Sigmoid colon (tissue), 7 donors: ENCODE measurements around the gene ZNF541. TPM values are rescaled to one million over a fixed set of nuclear protein-coding genes. Genes with fewer than 3 reads are reported as not detected.

ENCODE experiments used
- DNase-seq: peaks from one replicate; pipeline ENCODE4 v3.0.0-alpha.2; 2019
- H3K27ac ChIP-seq, 4 donors: fragments of 200-600 bp; sonication (generic); one replicate each; pipeline ENCODE4 v1.5.1; 2016 to 2019; ENCODE audit warnings: mild to moderate bottlenecking in 1 of 4
- H3K27me3 ChIP-seq, 3 donors: fragments of 200-600 bp; sonication (generic); one replicate each; pipeline ENCODE4 v1.5.1; 2019; ENCODE audit warnings: mild to moderate bottlenecking in 1 of 3
- H3K36me3 ChIP-seq, 4 donors: fragments of 200-600 bp; sonication (generic); one replicate each; pipeline ENCODE4 v1.5.1; 2016 to 2019
- H3K4me1 ChIP-seq, 4 donors: fragments of 200-600 bp; sonication (generic); one replicate each; pipeline ENCODE4 v1.5.1; 2017 to 2019
- H3K4me3 ChIP-seq, 4 donors: fragments of 200-600 bp; sonication (generic); one replicate each; pipeline ENCODE4 v1.5.1; 2017 to 2019; ENCODE audit warnings: mild to moderate bottlenecking in 2 of 4, moderate library complexity in 1 of 4
- H3K9me3 ChIP-seq, 4 donors: fragments of 200-600 bp in 3 of 4; sonication (generic) in 3 of 4; one replicate each; pipeline versions ENCODE4 v1.5.1 to v1.6.1; 2013 to 2019
- CTCF ChIP-seq, 4 experiments: fragments of 450-650 bp in 3 of 4; fragments of 200-600 bp in 1 of 4; IDR thresholded peaks; one replicate each; pipeline ENCODE4 v1.5.1; 2016 to 2019; ENCODE audit warnings: antibody characterized with exemption in 4 of 4, mild to moderate bottlenecking in 3 of 4, moderate library complexity in 2 of 4
- EP300 ChIP-seq, 4 donors: sonication (generic); formaldehyde crosslinking; IDR thresholded peaks; one replicate each; pipeline ENCODE4 v1.6.1; 2017; ENCODE audit warnings: antibody characterized with exemption in 4 of 4
- POLR2A ChIP-seq, 2 donors: fragments of 450-650 bp; IDR thresholded peaks; one replicate each; pipeline ENCODE4 v1.6.1; 2016; ENCODE audit warnings: antibody characterized with exemption in 2 of 2, mild to moderate bottlenecking in 2 of 2, moderate library complexity in 2 of 2
- POLR2AphosphoS5 ChIP-seq, 4 donors: sonication (generic); formaldehyde crosslinking; IDR thresholded peaks; one replicate each; pipeline ENCODE4 v1.6.1; 2017; ENCODE audit warnings: antibody characterized with exemption in 4 of 4
- WGBS, 2 donors: extraction: QIAGEN DNeasy Blood & Tissue Kit; methylation state at CpG; one replicate each; pipeline ENCODE4 v1.1.7; 2013; 5-methylcytosine and 5-hydroxymethylcytosine counted together
- intact Hi-C: fragments of 100-400 bp; cut with DNase I; formaldehyde crosslinking; loops from one replicate; pipeline ENCODE4 v1.15.1; 2023
- polyA plus RNA-seq, 3 donors: library from polyadenylated mRNA; stranded (reverse); fragments of 200-250 nt; gene quantifications; one replicate each; pipeline ENCODE4 v1.2.3, GENCODE V29; 2013
- total RNA-seq, 4 donors: library from RNA; depleted of rRNA; stranded (reverse); fragments of >200 nt; gene quantifications; one replicate each; pipeline ENCODE4 v1.1.0, GENCODE V29; 2016
- donor health status: healthy with polysubstance abuse.
- donor health status: Bipolar disorder and iron deficiency.
- donor health status: healthy.

The ZNF541 gene
- total and polyA plus RNA-seq, 7 donors = 0.22 to 1.7 (median 1.3) TPM; not detected in 3

DNA sequence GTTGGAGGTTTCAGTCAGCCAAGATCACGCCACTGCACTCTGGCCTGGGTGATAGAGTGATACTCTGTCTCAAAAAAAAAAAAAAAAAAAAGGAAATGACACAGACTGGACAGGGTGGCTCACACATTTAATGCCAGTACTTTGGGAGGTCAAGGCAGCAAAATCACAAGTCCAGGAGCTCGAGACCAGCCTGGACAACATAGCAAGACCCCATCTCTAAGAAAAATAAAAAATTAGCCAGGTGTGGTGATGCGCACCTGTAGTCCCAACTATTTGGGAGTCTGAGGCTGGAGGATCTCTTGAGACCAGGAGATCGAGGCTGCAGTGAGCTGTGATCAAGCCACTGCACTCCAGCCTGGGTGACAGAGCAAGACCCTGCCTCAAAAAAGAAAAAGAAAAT is 35.5 kb downstream of the ZNF541 start:
- no peak for DNase-seq
- Histone ChIP-seq H3K27me3 (no peaks in the 10 kb centered on the region), H3K27ac (no peak overlapping the region), H3K36me3 (no peaks in the 10 kb centered on the region), H3K4me3 (no peak overlapping the region), H3K9me3 (no peaks in the 10 kb centered on the region), H3K4me1 (peaks cover 0 to 32% (median 27%) of the 10 kb centered on the region in 4 donors)
- intact Hi-C loops = no loop called here
- 88 to 94% methylated on average over 4 of the region's 4 CpGs for WGBS, 2 donors
- TF ChIP-seq POLR2AphosphoS5 (IDR thresholded peaks at IDR 0.05) (no peak), EP300 (IDR thresholded peaks at IDR 0.05) (no peak), POLR2A (IDR thresholded peaks at IDR 0.05) (no peak)

GRCh38 chr19:47534628-47535027 is 38.3 kb downstream of the ZNF541 start:
- H3K9me3 ChIP-seq = no peaks in the 10 kb centered on the region
- no peaks in the 10 kb centered on the region for H3K36me3 ChIP-seq
- H3K27ac ChIP-seq = no peak overlapping the region
- intact Hi-C loops = no loop called here
- no peak for DNase-seq
- no peak for TF ChIP-seq POLR2A (IDR thresholded peaks at IDR 0.05)
- no peak for TF ChIP-seq POLR2AphosphoS5 (IDR thresholded peaks at IDR 0.05)
- TF ChIP-seq EP300 (IDR thresholded peaks at IDR 0.05) = no peak
- TF ChIP-seq CTCF (IDR thresholded peaks at IDR 0.05) = no peak
- peaks cover 0 to 4% (median 0%) of the 10 kb centered on the region in 4 donors for H3K4me1 ChIP-seq
- WGBS, 2 donors = 57 to 70% methylated on average over 1 of the region's 1 CpG
- no peaks in the 10 kb centered on the region for H3K27me3 ChIP-seq
- H3K4me3 ChIP-seq = no peak overlapping the region

GRCh38 chr19:47531640-47532387 is 41.1 kb downstream of the ZNF541 start:
- no peaks in the 10 kb centered on the region for H3K4me1 ChIP-seq
- no peak overlapping the region for H3K27ac ChIP-seq
- intact Hi-C loops = no loop called here
- H3K36me3 ChIP-seq = no peaks in the 10 kb centered on the region
- H3K4me3 ChIP-seq = no peak overlapping the region
- TF ChIP-seq POLR2AphosphoS5 (IDR thresholded peaks at IDR 0.05) = no peak
- TF ChIP-seq CTCF (IDR thresholded peaks at IDR 0.05) = no peak
- TF ChIP-seq EP300 (IDR thresholded peaks at IDR 0.05) = no peak
- no peak for TF ChIP-seq POLR2A (IDR thresholded peaks at IDR 0.05)
- WGBS, 2 donors = 55 to 60% methylated on average over 14 of the region's 14 CpGs
- no peaks in the 10 kb centered on the region for H3K9me3 ChIP-seq
- no peak for DNase-seq
- H3K27me3 ChIP-seq = no peaks in the 10 kb centered on the region

GRCh38 chr19:47529018-47529742 is 43.8 kb downstream of the ZNF541 start:
- Histone ChIP-seq H3K9me3 (no peaks in the 10 kb centered on the region), H3K27ac (no peak overlapping the region), H3K36me3 (no peaks in the 10 kb centered on the region), H3K4me3 (no peak overlapping the region), H3K27me3 (no peaks in the 10 kb centered on the region), H3K4me1 (no peaks in the 10 kb centered on the region)
- WGBS, 2 donors = 84 to 87% methylated on average over 16 of the region's 16 CpGs
- intact Hi-C loops = no loop called here
- TF ChIP-seq POLR2A (IDR thresholded peaks at IDR 0.05) (no peak), POLR2AphosphoS5 (IDR thresholded peaks at IDR 0.05) (no peak), CTCF (IDR thresholded peaks at IDR 0.05) (no peak), EP300 (IDR thresholded peaks at IDR 0.05) (no peak)
- no peak for DNase-seq

DNA sequence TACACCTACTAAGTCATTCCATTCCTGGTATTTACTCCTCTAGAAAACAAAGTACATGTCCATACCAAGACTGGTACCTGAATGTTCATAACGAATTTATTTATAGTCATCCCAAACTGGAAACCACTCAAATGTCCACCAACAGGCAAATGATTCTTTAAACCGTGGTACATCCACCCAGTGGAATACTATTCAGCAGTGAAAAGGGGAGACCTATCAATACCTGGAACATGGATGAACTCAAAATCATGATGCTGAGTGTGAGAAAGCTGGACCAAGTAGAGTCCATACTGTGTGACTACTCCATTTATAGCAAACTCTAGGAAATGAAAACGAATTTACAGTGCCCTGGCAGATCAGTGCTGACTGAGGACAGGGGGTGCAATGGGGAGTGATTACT is 46.1 kb downstream of the ZNF541 start:
- TF ChIP-seq CTCF (IDR thresholded peaks at IDR 0.05) (no peak), POLR2AphosphoS5 (IDR thresholded peaks at IDR 0.05) (no peak), EP300 (IDR thresholded peaks at IDR 0.05) (no peak), POLR2A (IDR thresholded peaks at IDR 0.05) (no peak)
- intact Hi-C loops = no loop called here
- no peak for DNase-seq
- peaks cover 0 to 19% (median 13%) of the 10 kb centered on the region in 4 donors for H3K4me1 ChIP-seq
- no peaks in the 10 kb centered on the region for H3K27me3 ChIP-seq
- H3K9me3 ChIP-seq = no peaks in the 10 kb centered on the region
- no peak overlapping the region for H3K27ac ChIP-seq
- H3K36me3 ChIP-seq = no peaks in the 10 kb centered on the region
- no peak overlapping the region for H3K4me3 ChIP-seq
- WGBS, 2 donors = 83 to 85% methylated on average over 3 of the region's 3 CpGs
